ENCODE measurements around the gene ADGRG1.

ADGRG1 gene

DNA sequence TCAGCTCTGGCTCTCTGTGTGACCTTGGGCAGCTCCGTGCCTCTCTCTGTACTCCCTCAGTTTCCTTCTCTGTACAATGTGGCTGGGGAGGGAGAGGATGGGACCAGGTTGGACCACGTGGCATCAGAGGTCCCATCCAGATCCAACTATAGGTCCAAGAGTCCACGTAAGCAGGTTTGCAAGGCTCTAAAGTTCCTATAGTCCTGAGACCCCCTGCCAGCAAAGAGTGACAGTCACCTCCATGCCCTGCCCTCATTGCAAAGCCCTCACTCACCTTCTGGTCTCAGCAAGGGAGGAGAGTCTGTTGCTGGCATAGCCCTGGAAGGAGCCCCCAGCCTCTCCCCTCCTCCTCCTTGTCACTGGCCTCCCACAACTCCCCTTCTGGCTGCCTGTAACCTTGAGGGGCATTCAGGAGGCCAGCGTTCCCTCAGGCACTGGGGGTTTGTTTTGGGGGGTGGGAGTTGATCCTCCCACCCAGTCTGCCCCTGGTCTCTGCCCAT lies 60.1 kb downstream of the ADGRG1 start:
- DNase-seq = no peak

- no peak for DNase-seq
Observed at GRCh38 chr16:57688987-57689761, 60.7 kb downstream of the ADGRG1 start.

GRCh38 chr16:57689762-57690558 lies 61.5 kb downstream of the ADGRG1 start:
- DNase-seq = peak in 1 of 4 experiments; percentile 36

DNA sequence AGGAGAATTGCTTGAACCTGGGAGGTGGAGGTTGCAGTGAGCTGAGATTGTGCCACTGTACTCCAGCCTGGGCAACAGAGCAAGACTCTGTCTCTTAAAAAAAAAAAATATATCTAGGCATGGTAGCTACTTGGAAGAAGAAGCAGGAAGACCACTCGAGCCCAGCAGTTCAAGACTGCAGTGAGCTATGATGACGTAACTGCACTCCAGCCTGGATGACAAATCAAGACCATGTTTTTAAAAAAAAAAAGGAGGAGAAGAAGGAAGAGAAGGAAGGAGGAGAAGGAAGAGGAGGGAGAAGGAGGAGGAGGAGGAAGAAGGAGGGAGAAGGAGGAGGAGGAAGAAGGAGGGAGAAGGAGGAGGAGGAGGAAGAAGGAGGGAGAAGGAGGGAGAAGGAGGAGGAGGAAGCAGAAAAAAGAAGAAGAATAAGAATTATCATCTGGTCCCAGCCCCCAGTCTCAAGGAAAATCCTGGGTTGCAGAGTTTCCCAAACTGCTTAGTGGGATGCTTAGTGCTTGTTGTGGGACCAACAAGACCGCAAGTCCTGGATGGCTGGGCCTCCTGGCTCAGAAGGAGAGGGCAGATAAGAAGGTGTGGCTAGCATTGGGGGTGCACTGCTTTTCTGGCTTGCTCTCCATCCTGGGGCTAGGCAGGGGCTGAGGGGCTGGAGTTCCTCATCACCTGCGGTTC lies 62.5 kb downstream of the ADGRG1 start:
- no peak for DNase-seq

DNA sequence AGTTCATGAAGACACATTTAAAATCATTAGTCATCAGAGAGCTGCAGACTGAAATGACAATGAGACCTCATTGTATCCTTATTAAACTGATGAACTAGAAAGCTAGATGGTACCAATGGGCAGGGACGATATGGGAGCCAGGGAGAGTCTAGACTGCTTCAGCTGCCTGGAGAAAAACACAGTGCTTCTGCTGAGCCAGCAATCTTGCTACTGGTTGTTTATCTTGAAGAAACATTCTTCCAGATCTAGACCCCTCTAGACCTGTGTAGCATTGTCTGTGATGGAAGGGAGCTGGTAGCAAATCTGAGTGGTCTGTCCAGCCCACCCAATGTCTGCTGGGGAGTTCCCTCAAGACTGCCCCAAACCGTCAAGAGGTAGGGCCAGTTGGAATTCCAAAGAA lies 64.2 kb downstream of the ADGRG1 start:
- DNase-seq = no peak

DNA sequence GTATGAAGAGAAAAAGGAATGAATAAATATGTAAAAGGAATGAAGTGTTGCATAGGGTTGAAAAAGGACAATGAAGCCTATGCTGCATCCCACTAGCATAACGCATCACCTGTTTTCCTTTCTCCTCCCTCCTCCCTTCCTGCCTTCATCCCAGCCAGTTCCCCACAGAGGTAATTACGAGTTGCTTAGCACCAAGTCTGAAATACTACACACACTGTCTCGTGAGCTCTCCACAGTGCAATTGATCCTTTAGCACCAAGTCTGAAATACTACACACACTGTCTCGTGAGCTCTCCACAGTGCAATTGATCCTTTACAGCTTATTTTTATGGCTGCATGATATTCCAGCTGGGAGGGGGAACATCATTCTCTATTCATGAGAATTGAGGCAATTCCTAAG lies 65.1 kb downstream of the ADGRG1 start:
- DNase-seq = no peak

GRCh38 chr16:57694231-57694724 lies 65.8 kb downstream of the ADGRG1 start:
- no peak for DNase-seq

GRCh38 chr16:57694725-57695679 lies 66.6 kb downstream of the ADGRG1 start, which contains the start of gene DRC7:
Gene DRC7 (plus strand): TSS chr16:57694806. CDS start chr16:57697950, 3,144 bp downstream.
- no peak for DNase-seq

- DNase-seq = no peak
Observed at GRCh38 chr16:57695680-57696069, 67.2 kb downstream of the ADGRG1 start.

GRCh38 chr16:57696240-57696639 lies 67.8 kb downstream of the ADGRG1 start:
- no peak for DNase-seq

DNA sequence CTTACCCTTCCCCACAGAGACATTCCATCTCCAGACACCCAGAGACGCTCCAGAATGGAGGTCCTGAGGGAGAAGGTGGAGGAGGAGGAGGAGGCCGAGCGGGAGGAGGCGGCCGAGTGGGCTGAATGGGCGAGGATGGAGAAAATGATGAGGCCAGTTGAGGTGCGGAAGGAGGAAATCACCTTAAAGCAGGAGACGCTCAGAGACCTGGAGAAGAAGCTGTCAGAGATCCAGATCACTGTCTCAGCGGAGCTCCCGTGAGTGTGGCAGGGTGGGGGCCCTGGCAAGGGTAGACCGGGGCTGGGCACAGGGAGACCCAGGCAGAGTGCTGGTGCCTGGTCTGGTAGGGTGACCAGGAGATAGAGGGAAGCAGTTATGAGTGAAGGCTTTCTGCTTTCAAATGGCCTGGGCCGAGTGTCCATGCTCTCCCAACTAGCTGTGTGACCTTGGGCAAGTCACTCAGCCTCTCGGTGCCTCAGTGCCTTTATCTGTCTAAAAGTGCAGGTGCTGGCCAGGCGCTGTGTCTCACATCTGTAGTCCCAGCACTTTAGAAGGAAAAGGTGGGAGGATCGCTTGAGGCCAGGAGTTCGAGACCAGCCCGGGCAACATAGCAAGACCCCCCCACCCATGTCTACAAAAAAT lies 69.6 kb downstream of the ADGRG1 start:
- DNase-seq = no peak

DNA sequence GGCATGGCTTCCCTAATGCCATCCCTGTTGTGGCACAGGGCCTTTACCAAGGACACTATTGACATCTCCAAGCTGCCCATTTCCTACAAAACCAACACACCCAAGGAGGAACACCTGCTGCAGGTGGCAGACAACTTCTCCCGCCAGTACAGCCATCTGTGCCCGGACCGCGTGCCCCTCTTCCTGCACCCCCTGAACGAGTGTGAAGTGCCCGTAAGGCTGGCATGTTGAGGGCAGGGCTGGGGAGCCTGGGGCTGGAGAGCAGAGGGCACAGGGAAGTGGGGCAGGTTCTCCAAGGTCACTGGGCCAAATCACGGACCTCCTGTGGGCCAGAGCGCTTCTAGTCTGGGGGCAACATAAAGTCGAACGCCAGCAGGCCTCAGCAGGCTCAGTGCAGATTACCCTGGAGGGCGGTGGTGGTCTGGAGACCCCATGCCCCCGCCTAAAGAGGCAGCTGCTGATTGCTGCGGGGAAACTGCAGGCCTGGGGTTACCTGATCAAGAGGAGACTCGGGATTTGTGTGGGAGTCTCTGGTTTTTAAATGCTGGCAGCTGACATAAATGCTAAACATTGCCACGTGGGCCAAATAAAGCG lies 70.5 kb downstream of the ADGRG1 start:
- no peak for DNase-seq

- DNase-seq = no peak
Observed at GRCh38 chr16:57699481-57699880, 71.1 kb downstream of the ADGRG1 start.

- no peak for DNase-seq
Observed at GRCh38 chr16:57699899-57700298, 71.5 kb downstream of the ADGRG1 start.

- no peak for DNase-seq
Observed at GRCh38 chr16:57700781-57701551, 72.5 kb downstream of the ADGRG1 start.

DNA sequence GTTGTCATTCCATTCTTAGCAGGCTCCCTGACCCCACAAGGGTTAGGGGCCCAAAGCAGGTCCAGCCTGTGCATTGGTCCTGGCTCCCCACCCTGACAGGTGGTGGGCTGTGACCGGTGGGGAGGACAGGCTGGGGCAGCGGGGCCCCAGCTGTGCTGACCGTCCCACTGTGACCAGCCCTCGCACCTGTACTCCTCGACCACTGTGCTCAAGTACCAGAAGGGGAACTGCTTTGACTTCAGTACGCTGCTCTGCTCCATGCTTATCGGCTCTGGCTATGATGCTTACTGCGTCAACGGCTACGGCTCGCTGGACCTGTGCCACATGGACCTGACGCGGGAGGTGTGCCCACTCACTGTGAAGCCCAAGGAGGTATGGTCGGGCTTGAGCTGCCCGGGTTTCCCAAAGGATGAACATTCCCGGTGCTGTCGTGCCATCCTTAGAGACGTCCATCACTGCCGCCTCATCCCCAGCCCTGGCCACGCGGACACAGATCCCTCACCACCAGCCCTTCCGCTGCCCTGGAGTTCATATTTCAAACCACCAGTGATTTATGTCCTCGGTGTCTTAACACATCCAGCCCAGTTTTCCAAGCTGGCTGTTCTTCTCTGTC lies 73.4 kb downstream of the ADGRG1 start:
- DNase-seq = no peak

GRCh38 chr16:57703416-57704010 lies 75.1 kb downstream of the ADGRG1 start:
- no peak for DNase-seq

DNA sequence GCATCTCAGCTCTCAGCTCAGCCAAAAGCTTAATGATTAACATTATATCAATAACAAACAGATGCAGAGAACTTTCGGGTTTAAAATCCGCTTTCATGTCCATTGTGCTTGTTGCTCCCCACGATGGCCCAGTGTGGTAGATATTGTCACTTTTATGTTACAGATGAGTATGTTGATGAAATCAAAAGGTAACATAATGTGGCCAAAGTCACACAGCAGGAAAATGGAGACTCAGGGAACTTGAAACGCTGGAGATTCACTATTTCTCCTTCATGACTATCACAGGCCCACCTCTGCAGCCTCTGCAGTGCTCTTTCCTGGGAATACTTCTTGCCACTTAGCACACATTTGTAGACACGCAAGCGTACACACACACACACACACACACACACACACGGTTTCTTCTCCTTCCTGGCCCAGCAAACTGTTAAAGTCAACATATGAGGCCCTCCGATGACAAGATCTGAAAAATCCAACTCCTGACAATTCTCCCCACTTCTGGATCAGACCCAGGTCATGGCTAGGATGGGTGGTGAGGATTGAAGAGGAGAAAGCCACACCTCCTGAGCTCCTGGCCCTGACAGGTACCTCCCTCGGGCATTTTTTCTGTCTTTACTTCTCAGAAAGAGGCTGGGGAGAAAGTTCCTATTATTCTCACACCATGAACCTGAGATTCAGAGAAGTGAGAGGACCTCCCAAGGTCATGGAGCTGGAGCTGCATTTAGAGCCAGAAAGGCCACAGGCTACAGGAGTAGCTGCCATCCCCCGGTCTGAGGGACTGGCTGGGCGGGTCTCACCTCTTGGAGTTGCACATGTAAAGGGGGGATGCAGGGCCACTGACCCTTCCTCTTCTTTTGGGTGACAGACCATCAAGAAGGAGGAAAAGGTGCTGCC lies 75.8 kb downstream of the ADGRG1 start:
- DNase-seq = no peak

Measured in activated naive CD4-positive, alpha-beta T cell (primary cell).